ENCODE data around the gene GRIA1.
"Not testable (repeated sequence)": the region's sequence is repeated elsewhere in the genome, so short reads cannot be mapped to it uniquely, and the experiment has no call there.

Gene GRIA1

DNA sequence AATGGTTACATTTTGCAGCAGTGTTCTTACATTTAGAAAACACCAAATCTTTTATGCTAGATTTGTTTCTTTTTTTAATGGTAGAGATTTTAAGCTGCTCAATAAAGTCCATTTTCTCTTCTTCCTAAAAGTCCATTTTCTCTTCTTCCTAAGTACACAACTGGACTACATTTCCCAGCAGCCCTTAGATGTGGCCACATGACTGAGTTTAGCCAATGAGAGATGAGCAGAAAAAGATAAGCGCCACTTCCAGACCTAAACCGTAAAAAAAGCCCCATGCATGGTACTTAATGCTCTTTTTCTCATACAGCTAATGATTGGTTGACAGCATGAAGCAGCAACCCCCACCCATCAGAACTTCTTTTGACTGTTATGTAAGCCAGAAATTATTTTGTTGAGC, 341.5 kb downstream of the GRIA1 start:
- no peak for DNase-seq (ENCODE audit: low read depth in 2 of 2)

DNA sequence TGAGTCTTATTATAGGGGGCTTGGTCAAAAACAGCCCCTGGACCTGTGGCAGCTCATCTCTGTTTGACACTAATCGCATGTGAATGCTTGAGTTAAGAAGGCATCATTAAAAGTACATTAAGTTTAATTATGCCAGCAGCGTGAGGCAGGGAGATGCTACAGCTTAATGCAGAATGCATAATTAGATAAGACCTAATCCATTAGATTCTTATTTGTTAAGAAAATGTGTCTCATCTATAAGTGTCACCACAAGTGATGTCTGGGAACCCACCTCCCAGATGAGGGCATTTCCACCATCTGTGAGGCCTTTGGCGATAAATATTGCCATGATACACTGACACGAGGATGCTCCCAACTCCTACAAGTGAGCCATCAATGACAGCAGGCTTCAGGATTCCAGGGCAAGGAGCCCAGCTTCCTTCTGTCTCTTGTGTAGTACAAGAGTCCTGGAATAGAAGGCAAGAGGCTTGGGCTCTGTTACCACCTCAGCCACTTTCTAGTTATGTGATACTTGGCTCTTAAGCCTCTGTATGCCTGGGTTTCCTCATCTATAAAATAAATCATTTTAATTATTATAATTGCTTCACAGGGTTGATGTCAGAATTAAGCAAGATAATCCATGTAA, 345.5 kb downstream of the GRIA1 start:
- no peak for DNase-seq (ENCODE audit: low read depth in 2 of 2)

DNA sequence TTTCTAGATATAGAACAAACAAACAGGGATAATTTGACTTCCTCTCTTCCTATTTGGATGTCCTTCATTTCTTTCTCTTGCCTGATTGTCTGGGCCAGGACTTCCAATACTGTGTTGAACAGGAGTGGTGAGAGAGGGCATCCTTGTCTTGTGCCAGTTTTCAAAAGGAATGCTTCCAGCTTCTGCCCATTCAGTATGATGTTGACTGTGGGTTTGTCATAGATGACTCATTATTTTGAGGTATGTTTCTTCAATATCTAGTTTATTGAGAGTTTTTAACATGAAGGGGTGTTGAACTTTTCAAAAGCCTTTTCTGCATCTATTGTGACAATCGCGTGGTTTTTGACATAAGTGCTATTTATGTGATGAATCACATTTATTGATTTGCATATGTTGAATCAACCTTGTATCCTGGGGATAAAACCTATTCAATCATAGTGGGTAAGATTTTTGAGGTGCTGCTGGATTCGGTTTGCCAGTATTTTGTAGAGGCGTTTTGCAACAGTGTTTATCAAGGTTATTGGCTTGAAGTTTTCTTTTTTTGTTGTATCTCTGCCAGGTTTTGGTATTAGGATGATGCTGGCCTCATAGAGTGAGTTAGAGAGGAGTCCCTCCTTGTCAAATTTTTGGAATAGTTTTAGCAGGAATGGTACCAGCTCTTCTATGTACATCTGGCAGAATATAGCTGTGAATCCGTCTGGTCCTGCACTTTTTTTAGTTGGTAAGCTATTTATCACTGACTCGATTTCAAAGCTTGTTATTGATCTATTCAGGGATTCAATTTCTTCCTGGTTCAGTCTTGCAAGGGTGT, 359.0 kb downstream of the GRIA1 start:
- not testable (repeated sequence) for DNase-seq (ENCODE audit: low read depth in 2 of 2)

DNA sequence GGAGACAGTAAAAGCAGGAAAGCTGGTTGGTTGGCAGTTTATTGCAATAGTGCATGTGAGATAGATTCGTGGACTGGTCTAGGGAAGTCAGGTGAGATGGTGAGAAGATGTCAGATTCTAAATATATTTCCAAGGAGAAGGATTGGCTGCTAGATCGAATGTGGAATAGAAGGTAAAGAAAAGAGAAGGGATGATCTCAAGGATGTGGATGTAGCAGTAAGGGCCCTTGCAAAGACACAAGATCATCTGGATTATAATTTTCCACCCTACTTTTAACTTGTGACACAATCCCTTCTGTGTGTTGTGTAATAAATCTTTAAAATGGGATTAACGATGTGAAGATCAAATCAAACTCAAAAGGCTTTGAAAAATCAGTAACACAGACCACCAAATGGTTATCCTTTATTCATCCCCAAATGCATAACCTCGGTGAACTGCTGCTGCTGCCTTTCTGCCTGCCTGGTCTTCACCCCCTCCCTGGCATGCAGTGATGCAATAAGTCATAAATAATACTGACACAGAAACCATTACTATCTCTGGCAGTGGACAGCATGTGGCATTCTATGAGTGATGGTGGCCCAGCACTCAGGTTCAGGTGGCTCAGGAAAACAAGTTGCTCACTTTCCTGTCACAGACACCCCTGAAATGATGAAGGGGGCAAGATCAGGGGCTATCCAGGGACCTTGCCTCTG, 369.9 kb downstream of the GRIA1 start:
- DNase-seq (ENCODE audit: low read depth in 2 of 2): no peak

DNA sequence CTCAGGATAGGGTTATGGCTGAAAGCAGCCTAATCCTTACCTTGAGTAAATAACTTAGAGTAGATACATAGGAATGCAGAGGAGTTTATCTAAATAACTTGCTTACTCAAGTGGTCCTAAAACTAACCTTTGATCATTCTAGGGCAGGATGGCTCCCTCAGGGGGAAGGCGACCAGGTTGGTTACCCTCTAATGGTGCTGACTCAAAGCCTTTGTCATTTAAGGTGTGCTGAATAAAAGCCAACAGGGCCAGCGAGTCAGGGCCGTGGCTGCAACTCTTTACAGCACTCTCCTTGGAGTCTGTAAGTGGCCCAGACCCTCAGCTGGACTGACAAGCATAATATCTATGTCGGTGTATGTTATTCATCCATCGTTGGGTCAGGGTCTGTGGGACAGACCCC, 372.4 kb downstream of the GRIA1 start:
- not testable (repeated sequence) for DNase-seq (ENCODE audit: low read depth in 2 of 2)
